ENCODE data around the gene ROCK2. TPM values are rescaled to one million over a fixed set of nuclear protein-coding genes. Genes with fewer than 3 reads are reported as not detected.

The ROCK2 gene
- total and polyA plus RNA-seq, 2 of the 13 experiments (the other 11 are each of a cell fraction or from before 2014, with no cell fraction given) = 38.1 to 119 TPM

GRCh38 chr2:11158916-11159573 lies 185.4 kb downstream of the ROCK2 start (continued):
- TF ChIP-seq, protein P1, sequence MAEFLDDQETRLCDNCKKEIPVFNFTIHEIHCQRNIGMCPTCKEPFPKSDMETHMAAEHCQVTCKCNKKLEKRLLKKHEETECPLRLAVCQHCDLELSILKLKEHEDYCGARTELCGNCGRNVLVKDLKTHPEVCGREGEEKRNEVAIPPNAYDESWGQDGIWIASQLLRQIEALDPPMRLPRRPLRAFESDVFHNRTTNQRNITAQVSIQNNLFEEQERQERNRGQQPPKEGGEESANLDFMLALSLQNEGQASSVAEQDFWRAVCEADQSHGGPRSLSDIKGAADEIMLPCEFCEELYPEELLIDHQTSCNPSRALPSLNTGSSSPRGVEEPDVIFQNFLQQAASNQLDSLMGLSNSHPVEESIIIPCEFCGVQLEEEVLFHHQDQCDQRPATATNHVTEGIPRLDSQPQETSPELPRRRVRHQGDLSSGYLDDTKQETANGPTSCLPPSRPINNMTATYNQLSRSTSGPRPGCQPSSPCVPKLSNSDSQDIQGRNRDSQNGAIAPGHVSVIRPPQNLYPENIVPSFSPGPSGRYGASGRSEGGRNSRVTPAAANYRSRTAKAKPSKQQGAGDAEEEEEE (CRISPR knock-in tag; IDR thresholded peaks at IDR 0.05; ENCODE audit: borderline replicate concordance) = no peak
- TF ChIP-seq TCF12 (IDR thresholded peaks at IDR 0.05) (no peak), TCF12 (CRISPR knock-in tag; IDR thresholded peaks at IDR 0.05) (no peak), HDAC2 (CRISPR knock-in tag; IDR thresholded peaks at IDR 0.05) (peak; percentile 25; the same call in 1 of the 2 replicates), ZNF230 (CRISPR knock-in tag; IDR thresholded peaks at IDR 0.05) (no peak), ZFP1 (CRISPR knock-in tag; IDR thresholded peaks at IDR 0.05) (no peak), ZNF713 (CRISPR knock-in tag; IDR thresholded peaks at IDR 0.05) (no peak), ZC3H4 (CRISPR knock-in tag; IDR thresholded peaks at IDR 0.05; ENCODE audit: borderline replicate concordance) (no peak), TGIF2 (CRISPR knock-in tag; IDR thresholded peaks at IDR 0.05) (no peak), FOSL1 (CRISPR knock-in tag; IDR thresholded peaks at IDR 0.05; ENCODE audit: borderline replicate concordance) (no peak), ZEB1 (IDR thresholded peaks at IDR 0.05; ENCODE audit: insufficient replicate concordance, low read depth) (no peak), ZBTB2 (CRISPR knock-in tag; IDR thresholded peaks at IDR 0.05; ENCODE audit: low read depth) (no peak), HOXA5 (CRISPR knock-in tag; IDR thresholded peaks at IDR 0.05) (no peak), REL (CRISPR knock-in tag; conservative IDR thresholded peaks at IDR 0.05) (no peak), ATF2 (CRISPR knock-in tag; IDR thresholded peaks at IDR 0.05) (no peak), ZHX2 (IDR thresholded peaks at IDR 0.05; ENCODE audit: low read depth) (no peak), ZHX2 (CRISPR knock-in tag; IDR thresholded peaks at IDR 0.05; ENCODE audit: borderline replicate concordance) (no peak)
- TF ChIP-seq, protein P2, sequence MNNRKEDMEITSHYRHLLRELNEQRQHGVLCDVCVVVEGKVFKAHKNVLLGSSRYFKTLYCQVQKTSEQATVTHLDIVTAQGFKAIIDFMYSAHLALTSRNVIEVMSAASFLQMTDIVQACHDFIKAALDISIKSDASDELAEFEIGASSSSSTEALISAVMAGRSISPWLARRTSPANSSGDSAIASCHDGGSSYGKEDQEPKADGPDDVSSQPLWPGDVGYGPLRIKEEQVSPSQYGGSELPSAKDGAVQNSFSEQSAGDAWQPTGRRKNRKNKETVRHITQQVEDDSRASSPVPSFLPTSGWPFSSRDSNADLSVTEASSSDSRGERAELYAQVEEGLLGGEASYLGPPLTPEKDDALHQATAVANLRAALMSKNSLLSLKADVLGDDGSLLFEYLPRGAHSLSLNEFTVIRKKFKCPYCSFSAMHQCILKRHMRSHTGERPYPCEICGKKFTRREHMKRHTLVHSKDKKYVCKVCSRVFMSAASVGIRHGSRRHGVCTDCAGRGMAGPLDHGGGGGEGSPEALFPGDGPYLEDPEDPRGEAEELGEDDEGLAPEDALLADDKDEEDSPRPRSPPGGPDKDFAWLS (CRISPR knock-in tag; IDR thresholded peaks at IDR 0.05; ENCODE audit: borderline replicate concordance) = no peak

Measured in HepG2 (cell line).